H1 (cell line): ENCODE data around the gene VSIG10. TPM values are rescaled to one million over a fixed set of nuclear protein-coding genes. Genes with fewer than 3 reads are reported as not detected.
A peak's percentile ranks its signal among the peaks of the same experiment; 100 is the strongest.

Experiments
- CTCF ChIA-PET: fragments of 300-600 bp; sonication (Branson Sonifier 250); formaldehyde crosslinking; loops from one replicate; lab custom pipeline; 2021; ENCODE audit not compliant: partially characterized antibody; lab: Charles Lee
- POLR2A ChIA-PET: fragments of 300-600 bp; sonication (Branson Sonifier 250); formaldehyde crosslinking; loops from one replicate; lab custom pipeline; 2021; ENCODE audit warnings: inconsistent platforms; ENCODE audit not compliant: partially characterized antibody; lab: Charles Lee
- DNase-seq, 2 experiments: peaks; one replicate each; pipeline versions ENCODE4 v3.0.0 to v3.0.0-alpha.2; 2010 to 2022; ENCODE audit warnings: low spot score in 2 of 2, low read depth in 1 of 2, mixed read lengths in 1 of 2
- FAIRE-seq: peaks from 2 replicates; lab custom pipeline; 2011; peaks lifted over from hg19 to GRCh38; lab: Jason Lieb, UNC
- H2AFZ ChIP-seq: 2 replicates; pipeline ENCODE4 v1.8.1; 2012; ENCODE audit warnings: low read length, inconsistent platforms
- H2AK5ac ChIP-seq: 2 replicates; pipeline ENCODE4 v1.6.1; 2013; ENCODE audit warnings: low read depth, low read length
- H2BK120ac ChIP-seq: replicated peaks from 2 replicates; pipeline ENCODE3; 2013; ENCODE audit warnings: low read depth, low read length, inconsistent platforms
- H2BK12ac ChIP-seq: 2 replicates; pipeline ENCODE4 v1.6.1; 2013; ENCODE audit warnings: low read depth, low read length
- H2BK15ac ChIP-seq: 2 replicates; pipeline ENCODE4 v1.6.1; 2013; ENCODE audit warnings: low read length
- H2BK20ac ChIP-seq: 2 replicates; pipeline ENCODE4 v1.6.1; 2013; ENCODE audit warnings: low read length
- H2BK5ac ChIP-seq: 2 replicates; pipeline ENCODE4 v1.6.1; 2013; ENCODE audit warnings: low read depth, low read length
- H3K14ac ChIP-seq: 2 replicates; pipeline ENCODE4 v1.6.1; 2013; ENCODE audit warnings: inconsistent platforms; ENCODE audit not compliant: insufficient read length
- H3K18ac ChIP-seq: 2 replicates; pipeline ENCODE4 v1.6.1; 2013; ENCODE audit warnings: low read length; ENCODE audit errors: extremely low read depth
- H3K23ac ChIP-seq: 2 replicates; pipeline ENCODE4 v1.6.1; 2013; ENCODE audit warnings: inconsistent platforms; ENCODE audit not compliant: insufficient read length
- H3K23me2 ChIP-seq: 2 replicates; pipeline ENCODE4 v1.6.1; 2013; ENCODE audit warnings: low read depth, low read length
- H3K27ac ChIP-seq: 2 replicates; pipeline ENCODE4 v1.6.1; 2011; ENCODE audit warnings: low read depth, low read length, inconsistent platforms
- H3K27me3 ChIP-seq, 4 experiments: replicated peaks in 1 of 4; 1 replicate in 1 of 4; 2 replicates in 3 of 4; pipeline versions ENCODE4 v1.6.1 to v1.8.1; 2011 to 2013; ENCODE audit warnings: low read length in 3 of 4, mild to moderate bottlenecking in 3 of 4, inconsistent platforms in 2 of 4, mixed read lengths in 2 of 4, moderate library complexity in 1 of 4; ENCODE audit not compliant: control insufficient read depth in 3 of 4, insufficient read depth in 3 of 4; ENCODE audit errors: extremely low read depth in 1 of 4
- H3K36me3 ChIP-seq, 4 experiments: 2 replicates each; pipeline versions ENCODE4 v1.6.1 to v1.8.1; 2011 to 2013; ENCODE audit warnings: mild to moderate bottlenecking in 4 of 4, low read length in 3 of 4, moderate library complexity in 2 of 4, control low read depth in 1 of 4, inconsistent platforms in 1 of 4; ENCODE audit not compliant: insufficient read depth in 4 of 4, control insufficient read depth in 2 of 4
- H3K4ac ChIP-seq: replicated peaks from 2 replicates; pipeline ENCODE3; 2013; ENCODE audit warnings: low read length, low read depth, mixed read lengths, inconsistent platforms; ENCODE audit not compliant: insufficient read length
- H3K4me1 ChIP-seq, 4 experiments: replicated peaks in 1 of 4; 1 replicate in 1 of 4; 2 replicates in 3 of 4; pipeline versions ENCODE4 v1.6.1 to v1.8.1; 2011 to 2013; ENCODE audit warnings: low read length in 3 of 4, inconsistent platforms in 2 of 4, mixed read lengths in 1 of 4; ENCODE audit not compliant: insufficient read depth in 4 of 4, control insufficient read depth in 3 of 4
- H3K4me2 ChIP-seq, 2 experiments: 2 replicates each; pipeline versions ENCODE4 v1.6.1 to v1.8.1; 2011 to 2013; ENCODE audit warnings: low read depth in 2 of 2, low read length in 2 of 2, control low read depth in 1 of 2, inconsistent platforms in 1 of 2, mild to moderate bottlenecking in 1 of 2; ENCODE audit not compliant: insufficient read depth in 1 of 2
- H3K4me3 ChIP-seq, 4 experiments: fragments of 200-600, 300-600 bp in 1 of 4; sonication (generic), shearing (Covaris generic), sonication (Bioruptor Twin) in 1 of 4; 2 replicates each; pipeline versions ENCODE4 v1.5.1 to v1.8.1; 2011 to 2016; ENCODE audit warnings: low read length in 4 of 4, low read depth in 3 of 4, control low read depth in 2 of 4, inconsistent platforms in 2 of 4, mild to moderate bottlenecking in 2 of 4, mixed read lengths in 1 of 4, moderate library complexity in 1 of 4; ENCODE audit not compliant: insufficient read depth in 2 of 4; ENCODE audit errors: extremely low read depth in 1 of 4
- H3K56ac ChIP-seq: replicated peaks from 2 replicates; pipeline ENCODE3; 2013; ENCODE audit warnings: low read depth, mild to moderate bottlenecking, mixed read lengths, low read length, inconsistent platforms; ENCODE audit not compliant: insufficient read length
- H3K79me1 ChIP-seq: 2 replicates; pipeline ENCODE4 v1.6.1; 2013; ENCODE audit warnings: low read depth, low read length, control low read depth
- H3K79me2 ChIP-seq, 2 experiments: 2 replicates each; pipeline versions ENCODE4 v1.6.1 to v1.8.1; 2012 to 2013; ENCODE audit warnings: low read length in 2 of 2, mild to moderate bottlenecking in 2 of 2, inconsistent platforms in 1 of 2; ENCODE audit not compliant: insufficient read depth in 2 of 2, control insufficient read depth in 1 of 2
- H3K9ac ChIP-seq, 4 experiments: replicated peaks in 1 of 4; 1 replicate in 1 of 4; 2 replicates in 3 of 4; pipeline versions ENCODE4 v1.6.1 to v1.8.1; 2011 to 2013; ENCODE audit warnings: low read depth in 3 of 4, low read length in 3 of 4, control low read depth in 2 of 4, mild to moderate bottlenecking in 2 of 4, moderate library complexity in 2 of 4, inconsistent platforms in 1 of 4; ENCODE audit errors: extremely low read depth in 1 of 4
- H3K9me3 ChIP-seq, 2 experiments: 2 replicates each; pipeline versions ENCODE4 v1.6.1 to v1.8.1; 2012 to 2013; ENCODE audit warnings: mild to moderate bottlenecking in 2 of 2, moderate library complexity in 2 of 2, control low read depth in 1 of 2, inconsistent platforms in 1 of 2, low read depth in 1 of 2, low read length in 1 of 2, mixed read lengths in 1 of 2; ENCODE audit not compliant: insufficient read depth in 2 of 2
- H4K20me1 ChIP-seq, 2 experiments: replicated peaks in 1 of 2; 2 replicates each; pipeline versions ENCODE3 to v1.8.1; 2011 to 2013; ENCODE audit warnings: inconsistent platforms in 2 of 2, low read length in 2 of 2, mild to moderate bottlenecking in 1 of 2; ENCODE audit not compliant: insufficient read depth in 2 of 2, control insufficient read depth in 1 of 2
- H4K5ac ChIP-seq: 2 replicates; pipeline ENCODE4 v1.6.1; 2013; ENCODE audit warnings: low read length, low read depth, mixed read lengths, inconsistent platforms; ENCODE audit not compliant: insufficient read length
- H4K8ac ChIP-seq: 2 replicates; pipeline ENCODE4 v1.8.0; 2013; ENCODE audit warnings: mild to moderate bottlenecking, moderate library complexity, low read length, inconsistent platforms; ENCODE audit not compliant: insufficient read depth; ENCODE audit errors: extremely low read depth
- H4K91ac ChIP-seq: replicated peaks from 2 replicates; pipeline ENCODE3; 2013; ENCODE audit warnings: low read length, mixed read lengths, inconsistent platforms; ENCODE audit not compliant: insufficient read length
- CBX5 ChIP-seq: fragments of 300-800, 300-1000 bp; sonication (generic); IDR thresholded peaks from 2 replicates; pipeline ENCODE4 v1.7.1; 2016; ENCODE audit warnings: antibody characterized with exemption, low read length, low read depth
- EZH2 ChIP-seq: fragments of 200-600 bp; sonication (generic); IDR thresholded peaks from 2 replicates; pipeline ENCODE4 v1.7.1; 2012; ENCODE audit warnings: low read depth, mild to moderate bottlenecking, moderate library complexity, low read length, inconsistent platforms; ENCODE audit not compliant: severe bottlenecking
- KDM1A ChIP-seq: fragments of 200-600, 300-600 bp; sonication (generic); IDR thresholded peaks from 2 replicates; pipeline ENCODE4 v1.7.1; 2016; ENCODE audit warnings: mild to moderate bottlenecking, low read length, borderline replicate concordance
- NRF1 ChIP-seq: IDR thresholded peaks from 2 replicates; pipeline ENCODE4 v1.6.1; 2011; ENCODE audit warnings: mild to moderate bottlenecking, low read depth, low read length, improper control_type of control experiment
- RXRA ChIP-seq: IDR thresholded peaks from 2 replicates; pipeline ENCODE4 v1.6.1; 2011; ENCODE audit warnings: low read depth, mild to moderate bottlenecking, low read length, moderate library complexity; ENCODE audit not compliant: insufficient read depth
- SP4 ChIP-seq: IDR thresholded peaks from 2 replicates; pipeline ENCODE4 v1.6.1; 2012; ENCODE audit warnings: low read length, inconsistent platforms
- SUZ12 ChIP-seq: fragments of 200-600 bp; sonication (generic); IDR thresholded peaks from 2 replicates; pipeline ENCODE4 v1.6.1; 2012; ENCODE audit warnings: mild to moderate bottlenecking, inconsistent platforms, low read length, moderate library complexity, mixed read lengths
- YY1 ChIP-seq: IDR thresholded peaks from 2 replicates; pipeline ENCODE4 v1.6.1; 2011; ENCODE audit warnings: low read depth, mild to moderate bottlenecking, low read length
- WGBS, 2 experiments: shearing (Covaris generic) in 1 of 2; methylation state at CpG; one replicate each; pipeline versions ENCODE4 v1.1.6 to v1.1.7; 2013 to 2015; ENCODE audit warnings: low lambda C conversion rate in 2 of 2, mixed read lengths in 2 of 2, inconsistent platforms in 1 of 2, low coverage in 1 of 2, missing lambda C conversion rate in 1 of 2; ENCODE audit not compliant: insufficient replicate concordance in 2 of 2, insufficient coverage in 1 of 2, insufficient read length in 1 of 2; ENCODE audit errors: extremely low coverage in 1 of 2, missing lambda C conversion rate in 1 of 2; 5-methylcytosine and 5-hydroxymethylcytosine counted together
- polyA plus RNA-seq, 7 experiments: library from polyadenylated mRNA; depleted of rRNA in 3 of 7; stranded (reverse) in 5 of 7; unstranded in 2 of 7; fragments of >200 nt in 5 of 7; fragments of 200-250 nt in 2 of 7; gene quantifications; 1 replicate in 5 of 7; 2 replicates in 1 of 7; 4 replicates in 1 of 7; pipeline versions ENCODE4 v1.2.1 to v1.2.3, GENCODE V29; 2011 to 2013; ENCODE audit warnings: missing spikeins in 2 of 7, mixed read lengths in 2 of 7
- total RNA-seq: library from RNA; stranded (reverse); fragmentation: NEBNext Ultra II Directional; extraction: Animal tissue kit (Norgen Biotek cat#: 25700); gene quantifications from 2 replicates; pipeline ENCODE4 v1.2.1, GENCODE V29; 2021

Gene VSIG10
- total and polyA plus RNA-seq, 2 of the 8 experiments (the other 6 are each of a cell fraction or from before 2014, with no cell fraction given) = 34.4 to 93.6 TPM

- WGBS, 2 experiments = 11% methylated on average over 9 of the region's 46 CpGs; no CpG with 5 or more reads in 1 of the 2 experiments
- no peak overlapping the region for H3K4ac ChIP-seq
- ChIA-PET CTCF (no interaction called here), POLR2A (interaction anchor here (0.6 to 12.8 kb wide), 14 partner anchors 9 to 184 kb away, joined by 3 to 106 read pairs (median 5); partner anchors contain the start of genes PEBP1, RFC5 and VSIG10)
- peaks cover 7% of the 10 kb centered on the region; the same call in 1 of the 2 replicates for H3K23me2 ChIP-seq
- peaks cover 8% of the 10 kb centered on the region for H3K79me1 ChIP-seq
- peaks cover 0 to 37% of the 10 kb centered on the region in 2 experiments; a peak in 2 of 4 replicates for H3K79me2 ChIP-seq
- H2AK5ac ChIP-seq = no peak overlapping the region
- H4K20me1 ChIP-seq = peaks cover 0 to 2% of the 10 kb centered on the region in 2 experiments
- H2BK12ac ChIP-seq = peak overlapping the region; percentile 39; the same call in 1 of the 2 replicates
- peak overlapping the region; percentile 85 to 98 for H3K4me2 ChIP-seq
- no peak for FAIRE-seq
- H3K27ac ChIP-seq = no peak overlapping the region
- H2BK20ac ChIP-seq = no peak overlapping the region
- peak overlapping the region; percentile 66; the same call in 1 of the 2 replicates for H2BK5ac ChIP-seq
- H3K14ac ChIP-seq = no peak overlapping the region
- no peak overlapping the region for H2BK120ac ChIP-seq
- H3K23ac ChIP-seq = no peak overlapping the region
- peak in 1 of 2 experiments; percentile 51 for DNase-seq
- TF ChIP-seq EZH2 (no peak), SP4 (no peak), CBX5 (no peak), KDM1A (no peak), NRF1 (no peak), RXRA (no peak), SUZ12 (no peak), YY1 (no peak)
- peaks cover 0 to 7% (median 0%) of the 10 kb centered on the region in 4 experiments; a peak in 1 of 8 replicates for H3K36me3 ChIP-seq
- peak overlapping the region; percentile 67 for H4K91ac ChIP-seq
- H3K9ac ChIP-seq = peak overlapping the region; percentile 7 to 69 (median 59)
- H3K4me1 ChIP-seq = peaks cover 3 to 10% (median 7%) of the 10 kb centered on the region in 4 experiments; a peak in 6 of 7 replicates
- no peaks in the 10 kb centered on the region for H3K9me3 ChIP-seq
- peak overlapping the region; percentile 69 to 90 (median 75) for H3K4me3 ChIP-seq
- peak overlapping the region; percentile 5 for H3K56ac ChIP-seq
- H2BK15ac ChIP-seq = 0 out of 2 replicates have a peak overlapping the region, but pooled peaks have one; percentile 72
- no peak overlapping the region for H4K8ac ChIP-seq
- H3K27me3 ChIP-seq = no peaks in the 10 kb centered on the region
- H4K5ac ChIP-seq = peak overlapping the region; percentile 6
- H3K18ac ChIP-seq = peak overlapping the region; percentile 55; the same call in 1 of the 2 replicates
- no peak overlapping the region for H2AFZ ChIP-seq
These were observed 43.4 kb downstream of the VSIG10 start for GRCh38 chr12:118060301-118061010.
